Testis (tissue), 2 donors: Measurements from ENCODE around the gene NDST1.
"Not testable (repeated sequence)": the region's sequence is repeated elsewhere in the genome, so short reads cannot be mapped to it uniquely, and the experiment has no call there.

ENCODE experiments used
- CTCF ChIP-seq, 3 experiments: fragments of 450-650 bp in 2 of 3; fragments of 200-600 bp in 1 of 3; sonication (generic) in 1 of 3; IDR thresholded peaks; one replicate each; pipeline ENCODE4 v1.5.1; 2016 to 2019; ENCODE audit warnings: antibody characterized with exemption in 3 of 3, mild to moderate bottlenecking in 2 of 3, moderate library complexity in 1 of 3
- POLR2A ChIP-seq: fragments of 450-650 bp; IDR thresholded peaks from one replicate; pipeline ENCODE4 v1.6.1; 2017; ENCODE audit warnings: antibody characterized with exemption, mild to moderate bottlenecking, moderate library complexity

GRCh38 chr5:150518712-150519559 lies 11.0 kb downstream of the NDST1 start:
- TF ChIP-seq CTCF (IDR thresholded peaks at IDR 0.05); POLR2A: not testable (repeated sequence)
